Esophagus squamous epithelium (tissue), 5 donors: ENCODE data around the gene ADCYAP1R1. TPM values are rescaled to one million over a fixed set of nuclear protein-coding genes. Genes with fewer than 3 reads are reported as not detected.

ENCODE experiments used
- DNase-seq: peaks from one replicate; lab custom pipeline; 2025; lab: John Stamatoyannopoulos, UW
- H3K27ac ChIP-seq, 4 donors: fragments of 200-600 bp; sonication (generic); one replicate each; pipeline ENCODE4 v1.5.1; 2016 to 2019; ENCODE audit warnings: mild to moderate bottlenecking in 1 of 4
- H3K27me3 ChIP-seq, 4 donors: fragments of 200-600 bp; sonication (generic); 1 replicate in 3 of 4; 2 replicates in 1 of 4; pipeline versions ENCODE4 v1.5.1 to v1.6.0; 2017 to 2021; ENCODE audit warnings: antibody characterized with exemption in 1 of 4
- H3K36me3 ChIP-seq, 3 donors: fragments of 200-600 bp; sonication (generic); one replicate each; pipeline ENCODE4 v1.5.1; 2016 to 2019
- H3K4me1 ChIP-seq, 3 donors: fragments of 200-600 bp; sonication (generic); one replicate each; pipeline ENCODE4 v1.5.1; 2017 to 2019
- H3K4me3 ChIP-seq, 4 donors: fragments of 200-600 bp; sonication (generic); 1 replicate in 3 of 4; 2 replicates in 1 of 4; pipeline ENCODE4 v1.5.1; 2016 to 2019; ENCODE audit warnings: mild to moderate bottlenecking in 2 of 4, moderate library complexity in 1 of 4
- H3K9me3 ChIP-seq, 3 donors: fragments of 200-600 bp; sonication (generic); one replicate each; pipeline ENCODE4 v1.5.1; 2016 to 2019
- POLR2A ChIP-seq, 4 donors: fragments of 450-650 bp; IDR thresholded peaks; one replicate each; pipeline ENCODE4 v1.6.1; 2017; ENCODE audit warnings: antibody characterized with exemption in 4 of 4, mild to moderate bottlenecking in 4 of 4, moderate library complexity in 3 of 4
- WGBS, 2 donors: methylation state at CpG; one replicate each; pipeline ENCODE4 v1.1.5; 2018; 5-methylcytosine and 5-hydroxymethylcytosine counted together
- intact Hi-C: fragments of 100-400 bp; cut with DNase I; formaldehyde crosslinking; loops from one replicate; pipeline ENCODE4 v1.15.0; 2022
- total RNA-seq, 4 donors: library from RNA; depleted of rRNA; stranded (reverse); fragments of >200 nt; gene quantifications; one replicate each; pipeline ENCODE4 v1.1.0, GENCODE V29; 2016
- TF ChIP-seq, protein P1 (sequence below), 6 experiments: fragments of 450-650 bp in 4 of 6; fragments of 200-600 bp in 2 of 6; sonication (generic) in 2 of 6; IDR thresholded peaks; one replicate each; pipeline ENCODE4 v1.5.1; 2016 to 2019; ENCODE audit warnings: antibody characterized with exemption in 6 of 6, mild to moderate bottlenecking in 4 of 6, moderate library complexity in 4 of 6
- donor health status: DM: yes; HTN: yes; CAD: no.

ADCYAP1R1 gene
- total RNA-seq, 4 donors from 2014 or later, result 0.15 to 10.5 (median 0.20) TPM

DNA sequence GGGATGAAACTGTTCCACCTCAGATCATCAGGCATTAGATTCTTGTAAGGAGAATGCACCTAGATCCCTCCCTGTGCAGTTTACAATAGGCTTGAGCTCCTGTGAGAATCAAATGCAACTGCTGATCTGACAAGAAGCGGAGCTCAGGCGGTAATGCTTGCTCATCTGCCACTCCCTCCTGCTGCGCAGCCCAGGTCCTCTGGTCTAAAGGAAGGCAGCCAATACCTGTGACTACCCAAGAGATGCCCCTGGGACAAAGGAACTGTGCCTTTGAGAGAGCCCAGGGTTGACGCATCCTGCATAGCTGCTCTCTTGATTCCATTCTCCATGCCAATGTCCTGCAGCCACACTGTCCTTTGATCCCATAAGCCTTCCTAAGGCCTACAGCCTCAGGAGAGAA is 73.1 kb downstream of the ADCYAP1R1 start:
- no peaks in the 10 kb centered on the region for H3K9me3 ChIP-seq
- H3K36me3 ChIP-seq, result no peaks in the 10 kb centered on the region
- intact Hi-C loops, result loop anchor here (10.0 kb wide), 1 partner anchor 330 kb away; no protein-coding TSS in a partner anchor
- WGBS, 2 donors, result 72 to 78% methylated on average over 2 to 3 of the region's 4 CpGs
- no peak for TF ChIP-seq POLR2A (IDR thresholded peaks at IDR 0.05)
- TF ChIP-seq, protein P1, sequence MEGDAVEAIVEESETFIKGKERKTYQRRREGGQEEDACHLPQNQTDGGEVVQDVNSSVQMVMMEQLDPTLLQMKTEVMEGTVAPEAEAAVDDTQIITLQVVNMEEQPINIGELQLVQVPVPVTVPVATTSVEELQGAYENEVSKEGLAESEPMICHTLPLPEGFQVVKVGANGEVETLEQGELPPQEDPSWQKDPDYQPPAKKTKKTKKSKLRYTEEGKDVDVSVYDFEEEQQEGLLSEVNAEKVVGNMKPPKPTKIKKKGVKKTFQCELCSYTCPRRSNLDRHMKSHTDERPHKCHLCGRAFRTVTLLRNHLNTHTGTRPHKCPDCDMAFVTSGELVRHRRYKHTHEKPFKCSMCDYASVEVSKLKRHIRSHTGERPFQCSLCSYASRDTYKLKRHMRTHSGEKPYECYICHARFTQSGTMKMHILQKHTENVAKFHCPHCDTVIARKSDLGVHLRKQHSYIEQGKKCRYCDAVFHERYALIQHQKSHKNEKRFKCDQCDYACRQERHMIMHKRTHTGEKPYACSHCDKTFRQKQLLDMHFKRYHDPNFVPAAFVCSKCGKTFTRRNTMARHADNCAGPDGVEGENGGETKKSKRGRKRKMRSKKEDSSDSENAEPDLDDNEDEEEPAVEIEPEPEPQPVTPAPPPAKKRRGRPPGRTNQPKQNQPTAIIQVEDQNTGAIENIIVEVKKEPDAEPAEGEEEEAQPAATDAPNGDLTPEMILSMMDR (IDR thresholded peaks at IDR 0.05), result no peak
- H3K4me1 ChIP-seq, result peaks cover 0 to 4% (median 0%) of the 10 kb centered on the region in 3 donors
- no peak overlapping the region for H3K27ac ChIP-seq
- H3K4me3 ChIP-seq, result no peak overlapping the region
- DNase-seq, result no peak
- H3K27me3 ChIP-seq, result peaks cover 0 to 10% (median 0%) of the 10 kb centered on the region in 4 donors

DNA sequence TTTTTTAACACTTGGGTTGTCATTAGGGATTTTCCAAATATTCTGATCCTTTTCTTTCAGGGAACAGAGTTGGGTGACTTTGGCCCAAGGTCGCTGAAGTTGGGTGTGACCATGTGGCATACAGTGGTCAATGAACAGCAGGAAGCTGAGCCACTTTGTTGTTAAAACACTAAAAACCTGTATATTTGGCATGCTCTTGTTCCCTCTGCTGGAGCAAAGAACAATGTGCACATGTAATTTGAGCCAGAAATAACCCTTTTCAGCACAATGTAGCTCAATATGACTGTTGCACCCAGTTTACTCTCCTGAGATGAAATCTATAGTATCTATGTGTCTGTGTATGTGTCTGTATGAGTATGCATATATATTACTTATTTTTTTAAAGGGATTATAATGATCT is 74.9 kb downstream of the ADCYAP1R1 start:
- DNase-seq, result no peak
- Histone ChIP-seq H3K36me3 (no peaks in the 10 kb centered on the region), H3K4me3 (no peak overlapping the region), H3K27me3 (peaks cover 0 to 10% (median 0%) of the 10 kb centered on the region in 4 donors), H3K27ac (no peak overlapping the region), H3K9me3 (no peaks in the 10 kb centered on the region), H3K4me1 (peaks cover 0 to 4% (median 0%) of the 10 kb centered on the region in 3 donors)
- TF ChIP-seq, protein P1 (IDR thresholded peaks at IDR 0.05), result no peak
- no peak for TF ChIP-seq POLR2A (IDR thresholded peaks at IDR 0.05)
- intact Hi-C loops, result loop anchor here (10.0 kb wide), 1 partner anchor 332 kb away; no protein-coding TSS in a partner anchor
- WGBS, 2 donors, result 55 to 67% methylated on average over 1 of the region's 1 CpG

DNA sequence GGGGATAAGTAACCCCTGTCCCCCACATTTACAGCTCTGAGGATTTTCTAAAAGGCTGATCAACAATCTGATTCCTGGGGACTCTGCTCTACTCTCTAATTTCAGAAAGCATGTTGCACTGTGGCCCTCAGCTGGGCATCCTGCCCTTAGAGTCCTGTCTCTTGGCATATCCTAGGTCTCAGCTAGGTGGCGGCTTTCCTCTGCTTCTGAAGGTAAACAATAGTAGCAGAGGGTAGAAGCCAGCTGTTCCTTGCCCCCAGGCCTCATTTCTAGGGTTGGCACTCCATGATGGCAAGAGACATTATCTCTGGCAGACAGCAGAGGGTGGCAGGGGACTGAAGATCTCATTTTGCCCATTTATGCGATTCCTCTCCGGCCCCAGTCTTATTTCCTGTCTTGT is 77.0 kb downstream of the ADCYAP1R1 start:
- Histone ChIP-seq H3K4me3 (no peak overlapping the region), H3K27me3 (peaks cover 0 to 10% (median 0%) of the 10 kb centered on the region in 4 donors), H3K27ac (no peak overlapping the region), H3K9me3 (no peaks in the 10 kb centered on the region), H3K36me3 (no peaks in the 10 kb centered on the region), H3K4me1 (no peaks in the 10 kb centered on the region)
- TF ChIP-seq POLR2A (IDR thresholded peaks at IDR 0.05), result no peak
- TF ChIP-seq, protein P1 (IDR thresholded peaks at IDR 0.05), result no peak
- intact Hi-C loops, result loop anchor here (10.0 kb wide), 1 partner anchor 334 kb away; no protein-coding TSS in a partner anchor
- WGBS, 2 donors, result 76 to 92% methylated on average over 2 to 3 of the region's 3 CpGs
- no peak for DNase-seq

DNA sequence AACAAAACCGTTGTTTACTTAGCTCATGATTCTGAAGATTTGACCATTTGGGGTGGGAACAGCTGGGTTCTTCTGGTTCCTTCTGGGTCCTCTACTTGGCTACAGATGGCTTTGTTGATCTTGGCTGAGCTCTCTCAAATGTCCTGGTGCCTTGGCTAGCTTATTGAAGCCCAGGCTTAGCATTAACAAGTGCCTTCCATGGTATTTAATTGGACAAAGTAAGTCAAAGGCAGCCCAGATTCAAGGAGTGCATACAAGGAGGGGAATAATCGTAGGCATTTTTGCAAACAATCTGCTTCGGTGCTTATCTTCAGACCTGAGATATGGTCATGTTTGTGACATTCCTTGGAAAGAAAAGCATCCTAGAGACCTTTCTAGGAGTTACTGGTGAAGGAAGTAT is 81.4 kb downstream of the ADCYAP1R1 start:
- no peaks in the 10 kb centered on the region for H3K4me1 ChIP-seq
- peaks cover 0 to 8% (median 0%) of the 10 kb centered on the region in 4 donors for H3K27me3 ChIP-seq
- WGBS, 2 donors, result 74 to 78% methylated on average over 3 of the region's 3 CpGs
- H3K4me3 ChIP-seq, result no peak overlapping the region
- DNase-seq, result no peak
- H3K9me3 ChIP-seq, result no peaks in the 10 kb centered on the region
- H3K36me3 ChIP-seq, result no peaks in the 10 kb centered on the region
- intact Hi-C loops, result loop anchor here (10.0 kb wide), 1 partner anchor 601 kb away; no protein-coding TSS in a partner anchor
- TF ChIP-seq, protein P1 (IDR thresholded peaks at IDR 0.05), result no peak
- no peak overlapping the region for H3K27ac ChIP-seq

DNA sequence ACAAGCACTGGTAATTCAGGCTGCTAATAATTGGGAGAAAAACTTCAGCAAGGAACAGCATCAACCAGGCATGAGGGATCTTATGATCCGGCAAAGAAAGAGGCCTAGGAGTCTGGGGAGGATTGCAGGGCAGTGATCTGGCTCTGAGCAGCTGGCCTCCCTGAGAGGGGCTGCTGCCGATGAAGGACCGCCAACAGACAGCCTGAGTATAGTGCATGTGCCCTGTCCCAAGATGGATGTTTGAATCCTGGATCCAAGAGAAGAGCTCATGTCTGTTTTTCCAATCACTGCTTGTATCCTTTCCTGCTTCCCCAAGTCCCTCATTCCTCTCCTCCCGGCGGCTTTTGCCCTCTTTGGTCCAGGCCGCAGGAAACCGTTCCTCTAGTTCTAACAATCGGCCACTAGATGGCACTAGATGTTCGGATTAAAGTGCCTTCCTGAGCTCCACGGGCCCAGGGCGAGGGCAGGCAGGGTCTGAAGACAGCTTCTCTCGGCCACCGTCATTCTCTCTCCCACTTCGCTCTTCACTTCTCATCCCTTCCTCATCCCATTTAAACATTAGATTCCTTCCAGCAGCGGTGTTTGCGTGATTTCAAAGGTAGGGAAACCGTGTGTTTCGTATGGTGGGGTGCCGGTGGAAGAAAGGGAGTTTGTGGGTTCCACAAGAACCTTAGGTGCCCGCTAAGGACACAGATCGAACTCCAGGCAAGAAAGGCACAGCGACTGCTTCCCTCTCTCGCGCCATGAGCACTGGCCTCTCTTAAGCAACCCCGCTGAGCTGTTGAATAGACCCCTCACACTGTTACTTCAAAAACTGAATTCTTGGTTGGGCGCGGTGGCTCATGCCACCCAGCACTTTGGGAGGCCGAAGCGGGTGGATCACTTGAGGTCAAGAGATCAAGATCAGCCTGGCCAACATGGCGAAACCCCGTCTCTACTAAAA is 82.4 kb downstream of the ADCYAP1R1 start:
- 39 to 47% methylated on average over 23 to 29 of the region's 31 CpGs for WGBS, 2 donors
- Histone ChIP-seq H3K27ac (no peak overlapping the region), H3K4me1 (no peaks in the 10 kb centered on the region), H3K36me3 (no peaks in the 10 kb centered on the region), H3K9me3 (no peaks in the 10 kb centered on the region), H3K27me3 (no peaks in the 10 kb centered on the region), H3K4me3 (no peak overlapping the region)
- intact Hi-C loops, result loop anchor here (10.0 kb wide), 1 partner anchor 600 kb away; no protein-coding TSS in a partner anchor
- DNase-seq, result no peak
- no peak for TF ChIP-seq POLR2A (IDR thresholded peaks at IDR 0.05)
- TF ChIP-seq, protein P1 (IDR thresholded peaks at IDR 0.05), result peak in 5 of 6 experiments; percentile 52 to 74 (median 65)
